Measurements from ENCODE around the gene CRELD1.
"Not testable (repeated sequence)": the region's sequence is repeated elsewhere in the genome, so short reads cannot be mapped to it uniquely, and the experiment has no call there.

DNA sequence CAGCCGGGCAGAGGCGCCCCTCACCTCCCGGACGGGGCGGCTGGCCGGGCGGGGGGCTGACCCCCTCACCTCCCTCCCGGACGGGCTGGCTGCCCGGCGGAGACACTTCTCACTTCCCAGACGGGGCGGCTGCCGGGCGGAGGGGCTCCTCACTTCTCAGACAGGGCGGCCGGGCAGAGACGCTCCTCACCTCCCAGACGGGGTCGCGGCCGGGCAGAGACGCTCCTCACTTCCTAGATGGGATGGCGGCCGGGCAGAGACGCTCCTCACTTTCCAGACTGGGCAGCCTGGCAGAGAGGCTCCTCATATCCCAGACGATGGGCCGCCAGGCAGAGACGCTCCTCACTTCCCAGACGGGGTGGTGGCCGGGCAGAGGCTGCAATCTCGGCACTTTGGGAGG is 6.3 kb downstream of the CRELD1 start:
- not testable (repeated sequence) for TF ChIP-seq SMC3 (IDR thresholded peaks at IDR 0.05; ENCODE audit: low read depth, low read length); TAF1 (IDR thresholded peaks at IDR 0.05; ENCODE audit: borderline replicate concordance, low read depth, low read length); YY1 (IDR thresholded peaks at IDR 0.05; ENCODE audit: low read depth); FOXM1 (IDR thresholded peaks at IDR 0.05; ENCODE audit: low read depth); SIN3A (IDR thresholded peaks at IDR 0.05; ENCODE audit: borderline replicate concordance, low read depth, low read length); POLR2AphosphoS5 (IDR thresholded peaks at IDR 0.05; ENCODE audit: low read depth, low read length); EP300 (IDR thresholded peaks at IDR 0.05; ENCODE audit: borderline replicate concordance in 1 of 2, low read depth in 1 of 2, low read length in 1 of 2)
- TF ChIP-seq, protein P1, sequence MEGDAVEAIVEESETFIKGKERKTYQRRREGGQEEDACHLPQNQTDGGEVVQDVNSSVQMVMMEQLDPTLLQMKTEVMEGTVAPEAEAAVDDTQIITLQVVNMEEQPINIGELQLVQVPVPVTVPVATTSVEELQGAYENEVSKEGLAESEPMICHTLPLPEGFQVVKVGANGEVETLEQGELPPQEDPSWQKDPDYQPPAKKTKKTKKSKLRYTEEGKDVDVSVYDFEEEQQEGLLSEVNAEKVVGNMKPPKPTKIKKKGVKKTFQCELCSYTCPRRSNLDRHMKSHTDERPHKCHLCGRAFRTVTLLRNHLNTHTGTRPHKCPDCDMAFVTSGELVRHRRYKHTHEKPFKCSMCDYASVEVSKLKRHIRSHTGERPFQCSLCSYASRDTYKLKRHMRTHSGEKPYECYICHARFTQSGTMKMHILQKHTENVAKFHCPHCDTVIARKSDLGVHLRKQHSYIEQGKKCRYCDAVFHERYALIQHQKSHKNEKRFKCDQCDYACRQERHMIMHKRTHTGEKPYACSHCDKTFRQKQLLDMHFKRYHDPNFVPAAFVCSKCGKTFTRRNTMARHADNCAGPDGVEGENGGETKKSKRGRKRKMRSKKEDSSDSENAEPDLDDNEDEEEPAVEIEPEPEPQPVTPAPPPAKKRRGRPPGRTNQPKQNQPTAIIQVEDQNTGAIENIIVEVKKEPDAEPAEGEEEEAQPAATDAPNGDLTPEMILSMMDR (IDR thresholded peaks at IDR 0.05): not testable (repeated sequence)
